NT2/D1 (cell line): ENCODE data around the gene ZMPSTE24.

Experiments
- SUZ12 ChIP-seq: IDR thresholded peaks from 2 replicates; pipeline ENCODE4 v1.6.1; 2011; ENCODE audit not compliant: insufficient read length, insufficient read depth; ENCODE audit errors: extremely low read depth
- YY1 ChIP-seq: IDR thresholded peaks from 2 replicates; pipeline ENCODE4 v1.6.1; 2011; ENCODE audit not compliant: insufficient read length, insufficient read depth

DNA sequence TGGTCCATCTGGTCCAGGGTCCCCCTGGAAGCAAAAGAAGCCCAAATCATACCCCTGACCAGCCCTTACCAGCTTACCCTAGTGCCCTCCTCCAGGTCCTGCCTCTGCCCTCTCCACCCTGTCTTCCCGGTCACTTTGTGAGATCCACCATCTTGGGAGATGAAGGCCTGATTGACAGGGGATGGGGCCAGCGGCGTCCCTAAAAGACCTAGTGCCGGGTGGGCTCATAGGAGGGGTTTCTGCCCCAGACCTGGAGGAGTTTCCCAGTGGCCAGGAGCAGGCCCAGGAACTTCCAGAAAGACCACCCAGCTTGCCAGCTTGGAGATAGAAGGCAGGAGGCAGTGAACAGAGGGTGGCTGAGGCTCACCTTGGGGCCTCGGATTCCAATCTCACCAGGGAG is 53.7 kb downstream of the ZMPSTE24 start:
- TF ChIP-seq YY1 (no peak), SUZ12 (no peak)
